Measurements from ENCODE around the gene NUP210. TPM values are rescaled to one million over a fixed set of nuclear protein-coding genes. Genes with fewer than 3 reads are reported as not detected.

The NUP210 gene
- polyA plus RNA-seq, 3 donors from 2014 or later: 10.9 to 120 (median 36.7) TPM

GRCh38 chr3:13343601-13344000 lies 76.5 kb downstream of the NUP210 start:
- Mint-ChIP-seq H3K9me3 (no peaks in the 10 kb centered on the region), H3K36me3 (peaks cover 16 to 55% (median 26%) of the 10 kb centered on the region in 3 donors), H3K27me3 (ENCODE audit: low read depth in 3 of 3) (peaks cover 3 to 14% (median 8%) of the 10 kb centered on the region in 3 donors), H3K27ac (peak overlapping the region; percentile 46 to 82 (median 73)), H3K4me1 (peaks cover 55 to 75% of the 10 kb centered on the region in 2 donors), H3K4me3 (peak overlapping the region; percentile 54 to 79 (median 73))
- peak; percentile 67 to 72 (median 69) for DNase-seq

GRCh38 chr3:13341229-13341905 lies 78.8 kb downstream of the NUP210 start:
- Mint-ChIP-seq H3K4me3 (peak overlapping the region in 1 of 5 donors; percentile 11), H3K27me3 (ENCODE audit: low read depth in 3 of 3) (peaks cover 3 to 16% (median 6%) of the 10 kb centered on the region in 3 donors), H3K36me3 (peaks cover 3 to 46% (median 21%) of the 10 kb centered on the region in 3 donors), H3K27ac (peak overlapping the region in 3 of 6 donors; percentile 58 to 80 (median 77)), H3K4me1 (peaks cover 63 to 81% of the 10 kb centered on the region in 2 donors), H3K9me3 (no peaks in the 10 kb centered on the region)
- no peak for DNase-seq

GRCh38 chr3:13339833-13340232 lies 80.3 kb downstream of the NUP210 start:
- DNase-seq: no peak
- Mint-ChIP-seq H3K27me3 (ENCODE audit: low read depth in 3 of 3) (peaks cover 3 to 19% (median 4%) of the 10 kb centered on the region in 3 donors), H3K4me1 (peaks cover 53 to 73% of the 10 kb centered on the region in 2 donors), H3K9me3 (no peaks in the 10 kb centered on the region), H3K4me3 (no peak overlapping the region), H3K27ac (peak overlapping the region in 1 of 6 donors; percentile 10), H3K36me3 (peaks cover 0 to 45% (median 15%) of the 10 kb centered on the region in 3 donors)

GRCh38 chr3:13338996-13339395 lies 81.1 kb downstream of the NUP210 start:
- peak overlapping the region in 4 of 6 donors; percentile 39 to 57 (median 54) for H3K27ac Mint-ChIP-seq
- H3K36me3 Mint-ChIP-seq: peaks cover 6 to 46% (median 17%) of the 10 kb centered on the region in 3 donors
- no peak for DNase-seq
- H3K4me1 Mint-ChIP-seq: peaks cover 46 to 65% of the 10 kb centered on the region in 2 donors
- H3K4me3 Mint-ChIP-seq: no peak overlapping the region
- H3K9me3 Mint-ChIP-seq: no peaks in the 10 kb centered on the region
- H3K27me3 Mint-ChIP-seq (ENCODE audit: low read depth in 3 of 3): peaks cover 2 to 16% (median 3%) of the 10 kb centered on the region in 3 donors

GRCh38 chr3:13338231-13338630 lies 81.9 kb downstream of the NUP210 start:
- DNase-seq: no peak
- Mint-ChIP-seq H3K27ac (peak overlapping the region; percentile 13 to 80 (median 75)), H3K9me3 (no peaks in the 10 kb centered on the region), H3K4me1 (peaks cover 38 to 57% of the 10 kb centered on the region in 2 donors), H3K36me3 (peaks cover 11 to 49% (median 17%) of the 10 kb centered on the region in 3 donors), H3K27me3 (ENCODE audit: low read depth in 3 of 3) (peaks cover 0 to 10% (median 5%) of the 10 kb centered on the region in 3 donors), H3K4me3 (peak overlapping the region in 1 of 5 donors; percentile 27)

GRCh38 chr3:13336592-13336991 lies 83.5 kb downstream of the NUP210 start:
- no peaks in the 10 kb centered on the region for H3K9me3 Mint-ChIP-seq
- peaks cover 17 to 45% (median 19%) of the 10 kb centered on the region in 3 donors for H3K36me3 Mint-ChIP-seq
- peaks cover 28 to 41% of the 10 kb centered on the region in 2 donors for H3K4me1 Mint-ChIP-seq
- peak overlapping the region; percentile 71 to 92 (median 84) for H3K27ac Mint-ChIP-seq
- H3K4me3 Mint-ChIP-seq: peak overlapping the region; percentile 6 to 55 (median 18)
- DNase-seq: no peak
- H3K27me3 Mint-ChIP-seq (ENCODE audit: low read depth in 3 of 3): peaks cover 0 to 15% (median 5%) of the 10 kb centered on the region in 3 donors

GRCh38 chr3:13335503-13335902 lies 84.6 kb downstream of the NUP210 start:
- Mint-ChIP-seq H3K27me3 (ENCODE audit: low read depth in 3 of 3) (peaks cover 0 to 15% (median 5%) of the 10 kb centered on the region in 3 donors), H3K4me1 (peaks cover 28 to 33% of the 10 kb centered on the region in 2 donors), H3K27ac (peak overlapping the region in 5 of 6 donors; percentile 58 to 84 (median 70)), H3K4me3 (no peak overlapping the region), H3K9me3 (no peaks in the 10 kb centered on the region), H3K36me3 (peaks cover 17 to 42% (median 19%) of the 10 kb centered on the region in 3 donors)
- DNase-seq: no peak

GRCh38 chr3:13335059-13335458 lies 85.1 kb downstream of the NUP210 start:
- H3K4me1 Mint-ChIP-seq: peaks cover 28 to 33% of the 10 kb centered on the region in 2 donors
- peaks cover 17 to 42% (median 19%) of the 10 kb centered on the region in 3 donors for H3K36me3 Mint-ChIP-seq
- no peak for DNase-seq
- no peak overlapping the region for H3K4me3 Mint-ChIP-seq
- no peaks in the 10 kb centered on the region for H3K9me3 Mint-ChIP-seq
- H3K27ac Mint-ChIP-seq: peak overlapping the region; percentile 58 to 84 (median 72)
- H3K27me3 Mint-ChIP-seq (ENCODE audit: low read depth in 3 of 3): peaks cover 0 to 17% (median 5%) of the 10 kb centered on the region in 3 donors

- H3K4me1 Mint-ChIP-seq: peaks cover 22 to 24% of the 10 kb centered on the region in 2 donors
- DNase-seq: no peak
- peaks cover 17 to 38% (median 22%) of the 10 kb centered on the region in 3 donors for H3K36me3 Mint-ChIP-seq
- H3K27ac Mint-ChIP-seq: peak overlapping the region in 5 of 6 donors; percentile 8 to 80 (median 61)
- H3K27me3 Mint-ChIP-seq (ENCODE audit: low read depth in 3 of 3): peaks cover 0 to 23% (median 2%) of the 10 kb centered on the region in 3 donors
- no peaks in the 10 kb centered on the region for H3K9me3 Mint-ChIP-seq
- no peak overlapping the region for H3K4me3 Mint-ChIP-seq
Measured at GRCh38 chr3:13333236-13333897, 86.8 kb downstream of the NUP210 start.

- H3K36me3 Mint-ChIP-seq: peaks cover 17 to 37% (median 22%) of the 10 kb centered on the region in 3 donors
- no peaks in the 10 kb centered on the region for H3K9me3 Mint-ChIP-seq
- peaks cover 0 to 23% (median 2%) of the 10 kb centered on the region in 3 donors for H3K27me3 Mint-ChIP-seq (ENCODE audit: low read depth in 3 of 3)
- H3K27ac Mint-ChIP-seq: peak overlapping the region; percentile 35 to 80 (median 66)
- H3K4me1 Mint-ChIP-seq: peaks cover 19 to 21% of the 10 kb centered on the region in 2 donors
- no peak overlapping the region for H3K4me3 Mint-ChIP-seq
- DNase-seq: no peak
Measured at GRCh38 chr3:13332740-13333139, 87.4 kb downstream of the NUP210 start.

- H3K36me3 Mint-ChIP-seq: peaks cover 13 to 37% (median 26%) of the 10 kb centered on the region in 3 donors
- peaks cover 0 to 19% (median 2%) of the 10 kb centered on the region in 3 donors for H3K27me3 Mint-ChIP-seq (ENCODE audit: low read depth in 3 of 3)
- H3K4me3 Mint-ChIP-seq: no peak overlapping the region
- peaks cover 14 to 16% of the 10 kb centered on the region in 2 donors for H3K4me1 Mint-ChIP-seq
- H3K27ac Mint-ChIP-seq: peak overlapping the region; percentile 35 to 80 (median 66)
- no peak for DNase-seq
- H3K9me3 Mint-ChIP-seq: no peaks in the 10 kb centered on the region
Measured at GRCh38 chr3:13332158-13332557, 88.0 kb downstream of the NUP210 start.

GRCh38 chr3:13329746-13330145 lies 90.4 kb downstream of the NUP210 start:
- H3K27me3 Mint-ChIP-seq (ENCODE audit: low read depth in 3 of 3): peaks cover 2 to 15% (median 6%) of the 10 kb centered on the region in 3 donors
- peak overlapping the region in 1 of 6 donors; percentile 69 for H3K27ac Mint-ChIP-seq
- no peaks in the 10 kb centered on the region for H3K9me3 Mint-ChIP-seq
- peaks cover 0 to 1% of the 10 kb centered on the region in 2 donors for H3K4me1 Mint-ChIP-seq
- H3K36me3 Mint-ChIP-seq: peaks cover 18 to 41% (median 31%) of the 10 kb centered on the region in 3 donors
- no peak overlapping the region for H3K4me3 Mint-ChIP-seq
- no peak for DNase-seq

- peaks cover 0 to 10% (median 9%) of the 10 kb centered on the region in 3 donors for H3K27me3 Mint-ChIP-seq (ENCODE audit: low read depth in 3 of 3)
- no peak for DNase-seq
- peaks cover 5 to 38% (median 12%) of the 10 kb centered on the region in 3 donors for H3K36me3 Mint-ChIP-seq
- H3K4me3 Mint-ChIP-seq: no peak overlapping the region
- peak overlapping the region in 1 of 6 donors; percentile 63 for H3K27ac Mint-ChIP-seq
- no peaks in the 10 kb centered on the region for H3K9me3 Mint-ChIP-seq
- H3K4me1 Mint-ChIP-seq: no peaks in the 10 kb centered on the region
Measured at GRCh38 chr3:13325892-13326443, 94.2 kb downstream of the NUP210 start.

Data from immature natural killer cell (primary cell).